ENCODE measurements around the gene HMSD. TPM values are rescaled to one million over a fixed set of nuclear protein-coding genes. Genes with fewer than 3 reads are reported as not detected.

HMSD gene
- polyA plus RNA-seq, 3 donors: 0.03 to 0.22 (median 0.07) TPM

DNA sequence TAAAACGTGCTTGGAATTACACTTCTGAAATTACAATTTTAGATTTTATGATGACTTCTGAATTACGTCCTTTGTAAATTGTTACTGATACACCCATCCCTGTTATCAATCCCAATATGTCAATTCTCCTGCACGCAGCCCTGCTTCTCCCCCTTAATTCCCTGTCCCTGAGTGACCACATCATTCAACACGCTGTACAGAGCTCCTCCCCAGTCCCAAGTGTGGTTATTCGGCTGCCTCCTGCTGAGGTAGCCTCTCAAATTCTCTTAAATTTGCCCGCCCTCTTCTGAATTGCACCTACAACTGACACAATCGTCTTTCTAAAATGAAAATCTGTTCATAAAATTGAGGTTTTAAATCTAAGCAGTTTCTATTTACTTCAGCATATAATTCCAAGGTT lies 30.9 kb downstream of the HMSD start:
- no peak overlapping the region for H3K27ac ChIP-seq (ENCODE audit: low read depth, low read length)
- 56 to 67% (median 67%) methylated on average over 7 of the region's 7 CpGs for WGBS, 3 donors

DNA sequence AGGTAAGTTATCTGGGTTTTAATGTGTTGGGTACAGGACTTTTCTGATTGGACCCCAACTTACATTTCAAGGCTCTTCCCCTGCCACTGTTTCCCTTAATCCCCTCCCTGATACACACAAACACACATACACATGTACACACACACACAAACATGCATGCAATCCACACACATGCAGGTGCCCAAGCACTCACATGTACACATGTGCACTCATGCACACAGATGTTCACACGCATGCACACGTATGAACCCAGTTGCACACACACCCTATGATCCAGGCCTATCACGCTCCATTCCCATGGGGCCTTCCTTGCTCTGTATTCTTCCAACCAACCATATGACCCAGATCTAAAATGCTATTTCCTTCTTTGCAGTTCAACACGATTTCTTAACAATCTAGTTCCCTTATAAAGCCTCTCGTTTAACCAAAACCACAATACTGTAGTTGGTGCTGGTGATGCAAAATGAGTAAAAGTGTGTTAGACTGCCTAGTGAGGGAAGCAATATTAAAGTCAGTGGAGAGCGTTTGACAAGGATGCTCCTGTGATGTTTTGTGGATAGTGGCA lies 31.9 kb downstream of the HMSD start:
- 59 to 87% (median 67%) methylated on average over 6 of the region's 6 CpGs for WGBS, 3 donors
- H3K27ac ChIP-seq (ENCODE audit: low read depth, low read length): no peak overlapping the region

DNA sequence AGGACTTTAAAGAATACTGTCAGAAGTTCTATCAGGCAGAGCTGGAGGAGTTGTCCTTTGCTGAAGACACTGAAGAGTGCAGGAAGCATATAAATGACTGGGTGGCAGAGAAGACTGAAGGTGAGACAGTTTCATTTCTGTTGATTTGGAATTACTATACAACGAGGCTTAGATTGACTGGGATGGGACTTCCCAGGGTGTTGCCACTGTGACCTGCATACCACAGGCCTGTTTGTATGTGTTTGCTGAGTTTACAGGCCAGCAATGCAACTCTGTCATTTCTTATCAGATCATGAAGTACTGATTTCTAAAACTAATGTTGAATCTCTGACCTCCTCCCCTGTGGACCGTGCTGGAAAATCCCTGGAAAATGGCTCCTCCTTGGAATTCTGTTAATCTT lies 32.6 kb downstream of the HMSD start:
- WGBS, 3 donors: 46 to 70% (median 63%) methylated on average over 2 of the region's 2 CpGs
- no peak overlapping the region for H3K27ac ChIP-seq (ENCODE audit: low read depth, low read length)

DNA sequence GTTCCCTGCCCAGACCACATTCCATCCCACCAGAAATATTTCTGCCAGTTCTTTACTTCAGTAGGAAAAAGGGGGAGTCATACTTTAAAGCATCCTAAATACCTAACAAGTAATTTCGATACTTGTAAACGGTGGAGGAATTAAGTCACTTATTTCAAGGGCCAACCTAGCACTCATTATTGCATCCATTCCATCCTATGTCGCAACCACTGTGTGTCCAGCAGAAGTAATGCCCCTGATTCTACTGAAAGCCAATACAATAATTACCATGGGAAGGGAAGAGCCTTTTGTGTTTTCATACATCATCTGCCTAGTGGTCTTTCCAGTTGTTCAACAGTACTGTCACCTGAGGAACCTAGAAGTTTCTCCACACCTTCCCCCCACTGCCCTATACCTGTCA lies 33.3 kb downstream of the HMSD start:
- WGBS, 3 donors: 69 to 84% (median 79%) methylated on average over 3 of the region's 3 CpGs

DNA sequence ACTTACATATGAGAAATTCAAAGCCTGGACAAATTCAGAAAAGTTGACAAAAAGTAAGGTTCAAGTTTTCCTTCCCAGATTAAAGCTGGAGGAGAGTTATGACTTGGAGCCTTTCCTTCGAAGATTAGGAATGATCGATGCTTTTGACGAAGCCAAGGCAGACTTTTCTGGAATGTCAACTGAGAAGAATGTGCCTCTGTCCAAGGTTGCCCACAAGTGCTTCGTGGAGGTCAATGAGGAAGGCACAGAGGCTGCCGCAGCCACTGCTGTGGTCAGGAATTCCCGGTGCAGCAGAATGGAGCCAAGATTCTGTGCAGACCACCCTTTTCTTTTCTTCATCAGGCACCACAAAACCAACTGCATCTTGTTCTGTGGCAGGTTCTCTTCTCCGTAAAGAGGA lies 37.8 kb downstream of the HMSD start:
- WGBS, 3 donors: 75 to 78% (median 76%) methylated on average over 7 of the region's 7 CpGs
- no peak overlapping the region for H3K27ac ChIP-seq (ENCODE audit: low read depth, low read length)

More for the DNA sequence above, 33.3 kb downstream of the HMSD start:
- H3K27ac ChIP-seq (ENCODE audit: low read depth, low read length): no peak overlapping the region

DNA sequence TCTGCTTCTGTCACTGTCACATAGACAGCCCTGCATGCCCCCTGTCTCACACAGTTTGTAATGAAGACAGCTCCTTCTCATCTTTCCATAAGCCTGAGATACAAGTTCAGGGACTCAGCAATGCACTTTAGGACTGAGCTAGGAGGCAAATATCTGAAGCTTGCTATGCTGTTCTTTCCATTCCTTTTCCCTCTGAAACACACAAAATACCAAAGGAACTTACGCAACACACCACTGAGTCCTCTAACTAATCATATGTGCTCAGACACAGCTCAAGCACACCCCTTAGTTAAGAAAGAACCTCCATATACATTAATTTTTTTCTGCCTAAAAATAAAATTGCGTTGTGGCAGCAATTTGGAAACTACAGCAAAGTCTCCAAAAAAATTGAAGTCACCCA lies 38.6 kb downstream of the HMSD start:
- H3K27ac ChIP-seq (ENCODE audit: low read depth, low read length): no peak overlapping the region
- WGBS, 3 donors: 54 to 69% (median 57%) methylated on average over 2 of the region's 2 CpGs

DNA sequence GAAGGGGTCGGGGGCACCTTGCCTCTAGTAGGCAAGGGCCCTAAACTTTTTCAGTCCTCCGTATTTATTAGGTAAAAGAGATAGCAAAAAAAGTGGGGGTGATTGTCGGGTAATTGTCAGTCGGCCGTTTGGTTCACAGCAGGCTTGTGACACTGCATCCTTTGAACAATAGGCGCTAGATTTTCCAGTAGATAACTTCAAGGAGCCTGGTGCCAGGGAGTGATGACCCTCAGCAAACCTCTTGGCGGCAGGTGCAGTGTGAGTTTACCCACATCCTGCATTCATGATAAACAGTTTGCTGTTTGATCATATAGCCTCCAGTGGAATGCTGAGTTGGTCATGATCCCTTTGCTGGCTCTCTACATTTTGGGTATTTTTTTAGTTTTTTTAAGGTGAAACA lies 43.6 kb downstream of the HMSD start:
- H3K27ac ChIP-seq (ENCODE audit: low read depth, low read length): no peak overlapping the region
- WGBS, 3 donors: 77 to 87% (median 84%) methylated on average over 7 of the region's 7 CpGs

DNA sequence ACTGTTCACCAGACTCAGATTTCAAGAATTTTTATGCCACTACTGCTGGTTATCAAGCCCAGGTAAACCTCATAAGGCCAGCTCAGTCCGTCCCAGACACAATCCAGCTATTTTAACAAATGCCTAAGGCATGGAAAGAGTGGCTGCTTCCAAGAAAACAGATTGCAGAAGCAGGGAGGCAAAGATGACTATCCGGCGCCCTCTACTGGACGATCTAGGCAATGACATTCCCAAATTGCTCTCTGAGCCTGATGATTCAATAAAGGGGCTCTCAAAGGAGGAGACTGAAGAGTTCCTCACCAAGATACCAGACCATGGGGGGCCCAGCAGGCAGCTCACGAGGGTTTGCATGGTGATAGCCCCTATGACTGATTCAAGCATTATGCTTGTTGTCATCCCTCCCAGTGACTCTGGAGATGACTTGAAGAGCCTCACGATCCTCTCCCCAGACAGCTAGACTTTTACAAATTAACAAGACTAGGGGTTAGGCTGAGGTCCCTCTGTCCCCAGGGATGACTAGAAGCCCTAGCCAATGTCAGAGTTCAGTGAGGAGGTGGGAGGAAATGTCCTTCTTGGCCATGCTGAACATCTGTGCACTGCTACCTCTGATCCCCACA lies 45.8 kb downstream of the HMSD start:
- 19 to 29% (median 21%) methylated on average over 6 of the region's 6 CpGs for WGBS, 3 donors
- H3K27ac ChIP-seq (ENCODE audit: low read depth, low read length): no peak overlapping the region

DNA sequence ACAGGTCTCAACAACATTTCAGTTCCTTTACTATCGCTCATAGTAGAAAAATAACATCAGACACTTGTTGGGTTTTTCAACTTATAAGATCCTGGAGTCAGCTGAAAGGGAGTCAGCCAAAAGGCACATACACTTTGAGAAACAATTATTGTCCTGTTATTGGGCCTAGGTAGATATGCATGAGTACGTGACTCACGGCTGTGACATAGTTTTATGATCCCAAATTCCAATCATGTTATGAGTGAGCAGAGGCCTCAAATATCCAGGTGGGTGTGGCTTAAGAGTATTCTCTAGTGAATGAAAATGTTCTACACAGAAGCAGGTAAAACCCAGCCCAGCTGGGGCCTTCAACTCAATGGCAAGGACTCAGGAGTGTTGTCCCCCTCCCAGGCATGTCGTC lies 47.9 kb downstream of the HMSD start:
- WGBS, 3 donors: 78 to 87% (median 87%) methylated on average over 4 of the region's 4 CpGs

DNA sequence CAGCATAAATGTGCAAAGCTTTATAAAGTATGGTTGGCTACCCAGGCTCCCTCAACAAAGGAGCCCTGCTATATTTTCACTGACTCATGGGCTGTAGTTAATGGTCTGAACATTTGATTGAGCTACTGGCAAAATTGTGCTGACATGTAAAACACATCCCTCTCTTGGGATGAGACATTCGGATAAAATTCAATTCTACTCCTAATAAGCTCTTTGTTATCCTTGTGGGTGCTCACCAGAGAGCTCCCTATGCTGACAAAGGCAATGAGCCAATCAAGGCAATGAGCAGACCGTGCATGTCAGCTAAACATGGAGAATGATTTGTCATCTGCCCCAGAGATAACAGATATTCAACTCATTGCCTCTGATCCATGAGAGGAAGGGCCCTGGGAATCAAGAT lies 48.5 kb downstream of the HMSD start:
- WGBS, 3 donors: 73 to 83% (median 81%) methylated on average over 2 of the region's 2 CpGs
- no peak overlapping the region for H3K27ac ChIP-seq (ENCODE audit: low read depth, low read length)

More for the DNA sequence above, 47.9 kb downstream of the HMSD start:
- no peak overlapping the region for H3K27ac ChIP-seq (ENCODE audit: low read depth, low read length)

DNA sequence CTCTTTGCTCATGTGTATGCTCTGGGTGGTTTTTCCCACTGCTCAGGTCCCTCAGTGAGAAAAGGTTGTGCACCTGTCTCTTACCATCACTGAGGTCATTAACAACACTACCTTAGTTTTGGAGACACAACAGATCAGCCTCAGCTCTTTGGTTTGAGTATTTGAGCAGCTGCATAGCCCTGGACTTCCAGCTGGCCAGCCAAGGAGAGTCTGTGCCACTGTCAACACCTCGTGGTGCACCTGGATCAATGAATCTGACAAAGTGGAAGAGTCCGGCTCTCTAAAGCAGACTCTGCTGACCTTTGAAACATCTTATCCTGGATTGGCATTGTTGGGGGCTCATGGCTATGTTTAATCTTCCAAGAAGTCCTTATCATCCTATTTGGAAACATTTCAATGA lies 50.8 kb downstream of the HMSD start:
- no peak overlapping the region for H3K27ac ChIP-seq (ENCODE audit: low read depth, low read length)
- WGBS, 3 donors: 43 to 83% (median 78%) methylated on average over 2 of the region's 2 CpGs

DNA sequence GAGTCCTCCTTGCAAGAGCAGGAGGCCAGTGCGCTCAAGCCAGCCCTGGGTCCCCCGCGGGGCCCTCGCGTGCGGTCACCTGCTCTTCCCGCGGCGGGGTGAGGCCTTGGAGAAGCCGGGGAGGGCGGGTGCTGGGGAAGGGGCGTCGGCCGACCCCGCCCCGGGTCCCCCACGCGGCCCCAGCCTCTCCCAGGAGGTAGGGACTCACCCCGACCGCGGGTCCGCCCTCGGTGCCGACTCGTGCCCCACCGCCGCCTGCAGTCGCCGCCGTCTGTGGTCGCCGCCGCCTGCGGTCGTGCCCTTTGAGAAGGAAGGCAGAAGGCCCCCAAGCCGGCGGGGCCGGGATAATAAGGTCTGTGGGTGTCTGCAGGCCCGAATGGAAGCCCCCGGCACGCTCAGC lies 53.5 kb downstream of the HMSD start:
- WGBS, 3 donors: 51 to 52% (median 52%) methylated on average over 41 of the region's 41 CpGs
- H3K27ac ChIP-seq (ENCODE audit: low read depth, low read length): no peak overlapping the region

DNA sequence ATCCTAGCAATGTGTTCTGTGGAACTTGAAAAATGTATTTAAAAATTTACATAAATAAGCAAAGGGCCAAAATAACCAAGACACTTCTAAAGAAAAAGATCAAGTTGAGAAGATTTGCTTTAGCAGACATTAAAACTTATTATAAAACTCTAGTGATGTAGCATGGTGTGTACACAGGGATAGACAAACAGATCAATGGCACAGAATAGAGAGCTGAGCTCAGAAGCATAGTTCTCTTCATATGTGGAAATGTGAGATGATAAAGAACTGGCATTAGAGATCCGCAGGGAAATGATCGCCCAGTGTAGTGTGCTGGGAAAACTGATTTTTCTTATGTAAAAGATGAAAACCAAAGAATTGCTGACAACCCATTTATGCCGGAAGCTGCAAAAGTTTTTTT lies 60.2 kb downstream of the HMSD start:
- WGBS, 3 donors: 50 to 97% (median 91%) methylated on average over 3 of the region's 3 CpGs
- H3K27ac ChIP-seq (ENCODE audit: low read depth, low read length): no peak overlapping the region

Other genes starting within 250 kb of the HMSD start
- not detected for gene SERPINB11, start 246.3 kb upstream of the HMSD start, polyA plus RNA-seq
- gene SERPINB7, start 173.9 kb upstream of the HMSD start, polyA plus RNA-seq: 1 to 10 TPM in 1 of 3 donors, under 1 TPM in 1, not detected in 1; 0.36 to 2.5 TPM
- 100 to 1,000 TPM in 1 of 3 donors, 1 to 10 TPM in 1, under 1 TPM in 1; 0.18 to 206 (median 3.9) TPM for gene SERPINB2, start 61.6 kb upstream of the HMSD start, polyA plus RNA-seq
- under 1 TPM in 2 of 3 donors, not detected in 1; 0.27 to 0.90 TPM for gene SERPINB10, start 41.3 kb upstream of the HMSD start, polyA plus RNA-seq
- gene SERPINB8, start 20.8 kb downstream of the HMSD start, polyA plus RNA-seq: 10 to 100 TPM in 1 of 3 donors, 1 to 10 TPM in 2; 3.0 to 14.8 (median 6.6) TPM
- gene LINC00305, start 199.8 kb downstream of the HMSD start, polyA plus RNA-seq: not detected

All from adipose tissue (tissue), 3 donors.